GM18511 (cell line): ENCODE data around the gene DDB1.
A peak's percentile ranks its signal among the peaks of the same experiment; 100 is the strongest.

ENCODE experiments used
- ATAC-seq: cut with Tn5 transposase; IDR thresholded peaks from one replicate; pipeline ENCODE4 v1.9.1; 2021; ENCODE audit warnings: mild to moderate bottlenecking, moderate library complexity; ENCODE audit not compliant: unreplicated experiment

The DDB1 gene

DNA sequence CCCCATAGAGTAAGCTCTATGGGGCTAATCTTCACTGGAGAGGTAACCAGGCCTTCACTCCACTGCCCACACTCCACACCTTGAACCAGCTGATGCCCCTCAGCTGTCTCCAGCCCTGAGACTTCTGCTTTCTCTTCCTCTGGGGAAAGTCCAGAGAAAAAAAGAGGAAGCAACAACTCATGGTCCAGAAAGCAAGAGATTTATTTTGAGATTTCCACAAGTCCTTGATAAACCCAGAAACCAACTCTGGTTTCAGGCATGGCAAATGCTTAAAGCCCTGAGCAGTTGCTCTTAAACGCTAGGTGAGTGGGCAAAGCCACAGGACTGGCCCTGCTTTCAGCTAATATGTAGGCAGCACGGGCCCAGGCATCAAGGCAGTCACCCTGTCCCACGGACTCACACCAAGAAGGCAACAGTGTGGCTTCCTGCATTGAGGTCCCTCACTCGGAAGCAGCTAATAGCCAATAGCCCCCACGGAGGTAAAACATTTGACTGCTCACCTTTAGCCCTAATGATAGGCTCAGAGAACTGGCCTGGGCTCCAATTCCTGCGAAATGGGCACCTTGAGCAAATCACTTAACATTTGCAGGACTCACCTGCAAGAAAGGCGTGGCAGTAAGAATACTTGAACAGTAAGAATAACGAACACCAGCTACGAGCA is 24.5 kb upstream of the DDB1 start:
- peak; percentile 65 for ATAC-seq

DNA sequence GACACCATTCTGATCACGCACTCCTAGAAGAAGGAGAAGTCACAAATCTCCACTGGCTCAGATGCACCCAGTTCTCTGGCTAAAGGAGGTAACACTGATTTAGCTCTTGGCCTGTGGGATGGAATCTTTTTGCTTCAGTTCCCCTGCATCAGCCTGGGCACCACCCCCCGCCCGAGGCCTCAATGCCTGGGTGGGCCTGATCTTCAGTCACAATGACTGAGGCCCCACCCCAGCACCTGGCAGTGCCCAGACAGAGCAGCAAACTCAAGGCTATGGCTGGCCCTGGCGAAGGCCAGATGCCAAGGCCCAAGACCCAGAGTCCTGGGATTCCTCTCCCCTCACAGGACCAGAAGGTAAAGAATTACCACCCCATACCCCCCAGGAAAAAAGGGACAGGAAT is 23.8 kb upstream of the DDB1 start:
- ATAC-seq, result no peak

DNA sequence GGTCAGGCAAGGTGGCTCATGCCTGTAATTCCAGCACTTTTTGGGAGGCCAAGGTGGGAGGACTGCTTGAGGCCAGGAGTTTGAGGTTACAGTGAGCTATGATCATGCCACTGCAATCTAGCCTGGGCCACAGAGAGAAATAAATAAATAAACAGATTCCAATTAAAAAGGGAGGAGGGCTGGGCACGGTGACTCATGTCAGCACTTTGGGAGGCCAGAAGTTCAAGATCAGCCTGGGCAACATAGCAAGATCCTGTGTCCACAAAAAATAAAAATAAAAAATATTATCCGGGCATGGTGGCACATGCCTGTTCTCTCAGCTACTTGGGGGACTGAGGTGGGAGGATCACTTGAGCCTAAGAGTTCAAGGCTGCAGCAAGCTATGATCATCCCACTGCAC is 21.3 kb upstream of the DDB1 start:
- ATAC-seq, result no peak

DNA sequence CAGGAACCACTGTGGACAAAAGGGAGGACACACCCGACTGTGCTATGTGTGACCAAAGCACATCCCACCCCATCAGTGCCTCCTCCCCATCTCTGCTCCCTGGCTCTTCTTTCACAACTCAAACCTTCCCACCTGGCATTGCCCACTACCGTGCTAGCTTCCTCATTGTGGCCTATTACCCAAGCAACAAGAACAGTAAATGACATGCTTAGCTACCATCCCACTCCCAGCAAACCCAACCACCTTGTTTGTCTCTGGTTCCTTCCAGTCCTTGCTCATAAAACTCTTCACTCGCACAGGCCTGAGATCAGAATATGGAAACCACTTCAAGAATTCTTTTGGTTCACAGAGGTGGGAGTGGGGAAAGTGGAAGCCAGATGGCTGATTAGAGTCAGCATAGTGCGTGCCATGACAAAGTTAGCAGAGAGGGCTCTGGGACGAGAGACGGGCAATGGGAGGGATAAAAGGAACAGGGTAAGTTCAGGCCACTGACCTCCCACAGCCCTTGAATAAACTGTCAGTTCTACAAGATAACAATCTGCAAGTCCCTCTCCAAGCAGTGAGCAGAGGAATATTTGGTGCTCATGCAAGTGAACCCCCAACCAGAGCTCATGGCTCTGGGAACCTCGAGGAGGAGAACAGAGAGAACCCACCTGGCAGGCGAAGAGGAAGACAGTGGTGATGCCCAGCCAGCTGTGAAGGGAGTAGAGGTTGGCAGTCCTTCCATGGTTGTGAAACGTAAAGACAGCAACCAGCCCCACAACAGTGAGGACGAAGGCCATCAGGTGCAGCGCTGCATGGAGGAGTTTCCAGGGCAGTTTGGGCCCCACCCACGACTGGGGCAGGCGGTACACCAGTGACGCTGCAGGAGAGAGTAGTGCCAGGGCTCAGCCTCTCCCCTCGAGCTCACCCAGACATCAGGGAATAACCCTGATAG is 20.5 kb upstream of the DDB1 start:
- ATAC-seq, result no peak

DNA sequence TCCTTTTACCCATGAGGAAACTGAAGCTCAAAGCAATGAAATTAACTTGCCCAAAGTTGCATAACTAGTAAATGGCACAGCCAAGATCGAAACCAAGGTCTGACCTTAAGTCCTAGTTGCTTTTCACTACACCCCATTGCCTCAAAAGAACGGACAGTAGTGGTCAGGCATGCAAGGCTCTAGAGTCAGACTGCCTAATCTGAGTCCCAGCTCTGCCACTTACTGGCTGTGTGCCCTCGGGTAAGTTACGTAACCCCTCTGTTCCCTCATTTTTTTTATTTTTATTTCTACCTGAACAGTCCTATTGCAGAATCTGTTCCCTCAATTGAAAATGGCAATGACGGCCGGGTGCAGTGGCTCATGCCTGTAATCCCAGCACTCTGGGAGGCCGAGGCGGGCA is 19.1 kb upstream of the DDB1 start:
- no peak for ATAC-seq

DNA sequence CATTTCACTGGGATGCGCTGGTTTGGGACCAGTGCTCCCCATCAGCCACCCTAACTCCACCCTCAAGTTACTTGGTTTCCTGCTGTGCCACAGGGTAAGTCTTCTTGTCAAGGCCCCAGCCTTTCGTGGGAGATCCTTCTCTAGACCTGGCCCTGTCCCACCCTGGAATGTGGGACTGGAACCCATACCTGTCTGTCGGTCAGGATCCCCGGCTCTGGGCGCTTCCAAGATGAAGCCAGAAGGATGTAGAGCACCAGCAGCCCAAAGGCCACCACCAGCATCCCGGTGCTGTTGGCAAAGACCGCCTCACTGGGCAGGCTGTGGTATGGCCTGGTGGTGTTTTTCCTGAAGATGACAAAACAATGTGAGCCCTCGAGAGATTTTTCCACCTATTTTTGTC is 17.9 kb upstream of the DDB1 start:
- no peak for ATAC-seq

DNA sequence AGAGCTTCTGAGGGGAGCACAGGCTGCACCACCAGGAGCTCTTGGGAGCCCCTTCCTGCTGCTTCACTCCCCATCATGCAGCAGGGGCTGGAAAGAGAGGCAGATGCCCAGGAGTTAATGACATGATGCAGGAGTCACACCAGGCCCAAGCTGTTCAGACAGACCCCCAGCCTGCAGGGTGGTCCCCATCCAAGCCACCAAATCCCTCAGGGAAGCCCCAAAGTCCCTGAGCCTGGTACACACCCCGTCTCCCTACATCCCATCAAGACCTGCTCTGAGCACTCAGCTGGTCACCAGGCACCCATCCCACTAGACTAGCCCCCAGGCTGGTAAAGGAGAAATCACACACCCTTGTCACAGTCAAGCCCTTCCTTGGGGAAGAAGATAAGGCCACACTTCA is 17.4 kb upstream of the DDB1 start:
- no peak for ATAC-seq

DNA sequence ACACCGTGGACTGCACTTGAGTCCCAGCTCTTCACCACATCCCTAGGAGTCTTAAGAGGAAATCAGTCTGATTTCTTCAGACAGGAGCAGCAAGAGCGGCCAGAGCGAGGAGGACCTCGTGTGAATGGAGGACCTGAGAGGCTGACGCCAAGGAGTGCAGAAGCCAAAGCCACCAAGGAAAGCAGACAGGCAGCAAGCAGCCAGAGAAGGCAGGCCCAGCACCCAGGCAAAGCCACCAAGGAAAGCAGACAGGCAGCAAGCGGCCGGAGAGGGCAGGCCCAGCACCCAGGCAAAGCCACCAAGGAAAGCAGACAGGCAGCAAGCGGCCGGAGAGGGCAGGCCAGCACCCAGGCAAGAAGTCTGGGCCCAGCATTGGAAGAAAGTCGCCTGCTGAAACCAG is 17.0 kb upstream of the DDB1 start:
- no peak for ATAC-seq

DNA sequence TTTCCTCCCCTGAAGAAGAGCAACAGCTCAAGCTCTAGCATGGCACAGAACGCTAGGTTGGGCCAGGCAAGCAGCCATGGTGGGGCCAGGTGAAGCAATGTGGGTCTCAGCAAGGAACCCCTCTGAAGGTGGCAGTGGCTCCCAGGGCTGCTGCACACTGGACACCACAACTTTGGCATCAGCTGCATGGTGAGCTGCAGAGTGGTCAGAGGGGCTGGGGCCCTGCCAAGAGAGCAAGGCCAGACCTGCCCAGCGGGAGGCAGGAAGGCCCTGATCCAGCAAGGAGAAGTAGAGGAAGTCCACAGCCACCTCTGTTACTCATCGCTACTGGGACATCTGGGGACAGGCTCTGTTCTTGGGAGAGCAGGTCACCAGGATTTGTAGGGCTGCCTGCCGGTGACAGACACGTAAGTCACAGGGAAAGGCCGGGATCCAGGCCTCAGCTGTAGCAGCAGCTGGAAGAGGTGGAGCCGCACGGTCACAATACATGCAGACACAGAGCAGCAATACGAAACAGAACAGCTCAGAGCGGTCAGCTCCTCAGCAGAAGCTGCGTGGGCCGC is 16.4 kb upstream of the DDB1 start:
- ATAC-seq, result no peak

DNA sequence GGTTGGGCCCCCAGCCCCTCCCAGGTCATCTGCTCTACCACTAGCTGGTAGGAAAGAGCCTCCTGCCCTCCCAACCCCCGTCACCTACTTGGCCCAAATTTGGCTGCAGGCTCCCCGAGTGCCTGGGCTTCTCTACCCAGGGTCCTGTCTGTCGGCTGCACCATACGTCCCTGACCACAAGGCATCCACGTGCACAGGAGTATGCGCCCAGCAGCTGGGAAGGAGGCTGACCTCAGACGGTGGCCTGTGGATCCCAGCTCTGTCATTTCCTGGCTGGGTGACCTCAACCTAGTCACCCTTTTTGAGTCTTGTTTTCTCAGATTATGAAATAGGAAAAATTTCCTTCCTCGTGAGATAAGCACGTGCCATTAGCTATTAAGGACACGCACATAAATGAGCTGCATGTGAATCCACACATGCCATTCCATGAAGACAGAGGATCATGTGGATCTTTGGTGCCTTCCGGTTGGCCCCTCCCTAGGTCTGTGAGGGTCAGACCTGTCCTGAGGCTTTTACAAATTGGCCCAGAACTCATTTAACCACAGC is 15.1 kb upstream of the DDB1 start:
- ATAC-seq, result no peak

DNA sequence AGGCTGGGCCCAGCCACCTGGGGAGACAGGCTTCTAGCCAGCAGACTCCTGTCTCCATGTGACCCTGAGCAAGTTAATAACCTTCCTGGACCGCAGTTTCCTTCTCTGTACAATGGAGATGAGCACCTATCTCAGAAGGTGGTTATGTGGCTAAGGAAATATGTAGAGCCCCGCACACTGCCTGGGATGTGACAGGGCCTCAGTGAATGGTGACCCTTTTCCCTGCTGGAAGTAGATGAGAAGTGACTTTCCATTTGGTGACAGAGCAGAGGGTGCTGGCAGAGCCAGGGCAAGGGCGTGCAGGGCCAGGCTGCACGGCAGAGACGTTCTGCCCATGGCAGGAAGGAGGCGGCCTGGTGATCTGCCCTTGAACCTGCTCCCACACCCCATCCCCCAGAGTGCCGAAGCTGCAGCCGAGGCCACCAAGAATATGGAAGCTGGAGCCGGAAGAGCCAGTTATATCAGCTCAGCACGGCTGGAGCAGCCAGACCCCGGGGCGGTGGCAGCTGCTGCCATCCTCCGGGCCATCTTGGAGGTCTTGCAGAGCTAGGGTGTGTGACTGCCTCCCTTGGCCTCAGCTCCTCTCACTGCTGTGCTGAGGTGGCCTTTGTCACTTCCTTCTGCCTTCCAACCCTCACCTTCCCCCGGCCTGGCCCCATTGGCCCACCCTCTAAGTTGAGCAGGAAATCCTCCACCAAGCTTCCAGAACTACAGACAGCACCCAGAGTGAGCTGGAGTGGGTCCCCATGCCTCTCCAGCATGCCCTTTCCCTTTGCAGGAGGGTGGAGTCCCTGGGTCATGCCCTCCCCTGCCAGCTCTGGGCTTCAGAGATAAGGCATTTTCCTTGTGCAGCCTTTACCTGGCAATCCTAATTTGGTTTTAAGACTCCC is 13.3 kb upstream of the DDB1 start:
- no peak for ATAC-seq

DNA sequence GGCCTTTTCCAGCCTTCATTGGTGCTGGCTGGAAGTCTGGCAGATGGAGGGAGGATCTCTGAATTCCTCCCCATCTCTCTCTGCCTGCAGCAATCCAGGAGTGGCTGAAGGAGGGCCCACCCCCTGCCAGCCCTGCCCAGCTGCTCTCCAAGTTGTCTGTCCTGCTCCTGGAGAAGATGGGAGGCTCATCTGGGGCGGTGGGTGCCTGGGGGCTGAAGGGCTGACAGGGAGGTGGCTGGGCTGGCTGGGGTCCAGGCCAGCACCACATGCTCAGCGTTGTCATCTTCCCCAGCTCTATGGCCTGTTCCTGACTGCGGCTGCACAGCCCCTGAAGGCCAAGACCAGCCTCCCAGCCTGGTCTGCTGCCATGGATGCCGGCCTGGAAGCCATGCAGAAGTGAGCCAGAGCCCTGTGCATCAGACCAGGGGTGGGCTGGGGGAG is 12.3 kb upstream of the DDB1 start:
- ATAC-seq, result no peak

DNA sequence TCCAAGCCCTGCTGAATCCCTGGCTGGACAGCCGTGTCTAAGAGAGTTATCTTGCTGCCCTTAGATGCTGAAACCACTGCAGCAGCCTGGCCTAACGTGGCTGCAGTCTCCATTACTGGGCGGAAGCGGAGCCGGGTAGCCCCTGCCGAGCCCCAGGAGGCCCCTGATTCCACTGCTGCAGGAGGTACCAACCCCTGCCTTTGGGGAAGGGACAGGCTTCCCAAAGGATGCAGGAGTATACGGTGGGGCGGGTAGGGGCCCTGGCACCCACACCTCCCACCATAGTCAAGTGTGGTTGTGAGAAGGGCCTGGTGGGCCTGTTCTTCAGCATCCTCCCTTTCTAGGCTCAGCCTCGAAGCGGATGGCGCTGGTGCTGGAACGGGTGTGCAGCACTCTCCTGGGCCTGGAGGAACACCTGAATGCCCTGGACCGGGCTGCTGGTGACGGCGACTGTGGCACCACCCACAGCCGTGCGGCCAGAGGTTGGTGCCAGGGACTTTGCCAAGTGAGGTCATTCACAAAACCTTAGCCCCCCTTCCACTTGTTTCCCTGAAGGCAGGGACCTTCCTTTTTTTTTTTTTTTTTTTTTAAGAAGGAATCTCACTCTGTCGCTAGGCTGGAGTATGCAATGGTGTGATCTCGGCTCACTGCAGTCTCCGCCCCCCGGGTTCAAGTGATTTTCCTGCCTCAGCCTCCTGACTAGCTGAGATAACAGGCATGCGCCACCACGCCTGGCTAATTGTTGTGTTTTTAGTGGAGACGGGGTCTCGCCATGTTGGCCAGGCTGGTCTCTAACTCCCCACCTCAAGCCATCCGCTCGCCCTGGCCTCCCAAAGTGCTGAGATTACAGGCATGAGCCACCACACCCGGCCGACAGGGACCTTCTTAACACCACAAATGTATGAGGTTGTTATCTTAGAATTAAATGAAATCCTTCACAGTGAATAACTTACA is 11.2 kb upstream of the DDB1 start:
- ATAC-seq, result no peak

DNA sequence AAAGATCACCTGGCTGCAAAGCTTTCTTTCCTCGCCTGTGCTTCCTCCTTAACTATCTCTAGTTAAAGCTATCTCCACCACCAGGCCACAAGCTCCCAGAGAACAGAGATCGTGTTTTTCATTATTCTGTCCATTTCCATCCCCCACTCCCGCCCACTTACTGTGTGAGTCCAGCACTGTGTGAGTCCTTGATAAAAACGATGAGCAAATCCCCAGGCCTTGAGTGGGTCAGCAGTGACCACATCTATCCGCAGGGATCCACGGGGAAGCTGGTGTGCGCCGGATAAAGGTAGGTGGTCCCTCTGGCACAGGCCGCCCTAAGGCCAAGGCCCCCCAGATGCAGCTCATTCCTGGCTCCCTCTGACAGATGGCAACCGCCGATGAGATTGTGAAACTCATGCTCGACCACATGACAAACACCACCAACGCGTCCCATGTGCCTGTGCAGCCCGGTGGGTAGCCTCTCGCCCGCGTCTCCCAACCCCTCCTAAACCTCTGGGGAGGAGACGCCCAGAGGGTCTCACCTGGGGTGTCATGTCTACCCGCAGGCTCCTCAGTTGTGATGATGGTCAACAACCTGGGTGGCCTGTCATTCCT is 9.4 kb upstream of the DDB1 start:
- no peak for ATAC-seq

DNA sequence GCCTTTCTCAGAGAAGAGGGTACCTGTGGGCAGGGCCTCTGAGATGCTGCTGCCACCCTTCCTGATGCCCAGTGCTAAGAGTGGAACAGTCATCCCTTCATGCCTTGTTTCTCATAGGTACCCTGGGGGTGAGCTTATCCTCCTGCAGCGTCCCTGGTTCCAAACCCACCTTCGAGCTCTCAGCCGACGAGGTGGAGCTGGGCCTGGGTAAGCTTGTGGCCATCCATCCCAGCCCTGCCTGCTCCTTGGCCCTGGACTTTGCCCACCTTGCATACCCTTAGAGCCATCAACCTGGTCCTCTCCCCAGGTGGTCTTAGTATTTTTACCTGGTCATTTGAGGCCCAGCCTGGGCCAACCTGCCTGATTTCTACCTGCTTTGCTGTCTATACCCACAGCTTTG is 8.8 kb upstream of the DDB1 start:
- ATAC-seq, result no peak

DNA sequence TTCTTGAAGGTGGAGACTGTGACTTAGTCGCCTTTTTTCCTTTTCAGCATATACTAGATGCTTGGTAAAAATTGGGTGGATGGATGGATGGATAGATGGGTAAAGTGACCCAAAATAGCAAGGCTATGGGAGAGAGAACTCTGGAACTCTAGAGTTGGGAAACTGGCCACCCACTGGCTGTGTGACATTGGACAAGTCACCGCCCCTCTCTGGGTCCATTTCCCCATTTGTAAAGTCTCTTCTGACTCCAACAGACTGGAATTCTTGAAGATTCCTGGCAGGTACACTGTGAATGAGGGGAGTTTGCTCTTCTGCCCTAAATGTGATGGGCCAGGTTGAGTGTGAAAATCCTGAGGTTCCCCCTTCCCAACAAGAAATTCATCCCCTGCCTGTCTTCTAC is 8.1 kb upstream of the DDB1 start:
- ATAC-seq, result no peak

DNA sequence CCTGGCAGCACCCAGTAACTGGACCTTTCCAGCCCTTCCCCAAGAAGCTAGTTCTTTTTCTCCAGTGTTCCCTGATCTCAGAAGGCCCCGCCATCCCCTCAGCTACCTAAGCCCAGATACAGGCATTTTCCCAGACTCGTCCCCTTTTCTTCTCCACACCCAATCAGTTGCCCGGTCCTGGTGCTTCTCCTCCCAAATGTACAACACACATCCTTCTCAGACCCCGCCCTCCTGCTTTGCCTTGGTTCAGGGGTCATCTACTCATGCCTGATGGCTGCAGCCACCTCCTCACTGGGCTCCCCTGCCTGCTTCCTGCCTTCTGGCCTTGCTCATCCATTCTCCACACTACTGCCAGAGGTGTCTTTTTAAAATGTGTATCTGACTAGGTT is 6.6 kb upstream of the DDB1 start:
- no peak for ATAC-seq

DNA sequence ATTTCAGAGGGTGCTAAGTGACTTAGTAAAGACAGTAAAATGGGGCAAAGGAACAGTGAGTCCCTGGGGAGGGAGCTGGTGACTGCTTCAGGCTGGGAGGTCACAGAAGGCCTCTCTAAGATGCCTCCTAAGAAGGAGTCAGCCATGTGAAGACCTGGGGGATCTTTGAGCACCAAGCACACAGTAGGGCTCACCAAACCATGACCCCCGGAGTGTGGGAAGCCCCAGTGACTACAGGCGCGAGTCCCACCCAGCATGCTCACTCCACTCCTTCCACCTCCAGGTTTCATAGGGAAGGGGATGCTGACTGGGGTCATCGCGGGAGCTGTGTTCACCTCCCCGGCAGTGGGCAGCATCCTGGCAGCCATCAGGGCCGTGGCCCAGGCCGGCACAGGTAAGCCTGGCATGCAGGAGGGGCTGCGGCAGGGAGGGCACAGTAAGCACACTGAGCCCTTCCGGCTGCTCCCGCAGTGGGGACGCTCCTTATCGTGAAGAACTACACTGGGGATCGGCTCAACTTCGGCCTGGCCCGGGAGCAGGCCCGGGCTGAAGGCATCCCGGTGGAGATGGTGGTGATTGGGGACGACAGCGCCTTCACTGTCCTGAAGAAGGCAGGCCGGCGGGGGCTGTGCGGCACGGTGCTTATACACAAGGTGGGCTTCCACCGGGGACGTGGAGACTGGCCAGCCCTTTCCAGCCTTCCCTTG is 6.0 kb upstream of the DDB1 start:
- no peak for ATAC-seq
